Uterus (tissue), 2 donors: ENCODE measurements around the gene NPEPPS.

Experiments used
- CTCF ChIP-seq, 4 experiments: fragments of 200-600 bp in 2 of 4; fragments of 450-650 bp in 2 of 4; sonication (generic) in 2 of 4; IDR thresholded peaks; one replicate each; pipeline ENCODE4 v1.5.1; 2016 to 2019; ENCODE audit warnings: antibody characterized with exemption in 4 of 4, mild to moderate bottlenecking in 2 of 4, moderate library complexity in 1 of 4
- POLR2A ChIP-seq, 2 donors: fragments of 450-650 bp; IDR thresholded peaks; one replicate each; pipeline ENCODE4 v1.6.1; 2016; ENCODE audit warnings: antibody characterized with exemption in 2 of 2, mild to moderate bottlenecking in 1 of 2, moderate library complexity in 1 of 2

DNA sequence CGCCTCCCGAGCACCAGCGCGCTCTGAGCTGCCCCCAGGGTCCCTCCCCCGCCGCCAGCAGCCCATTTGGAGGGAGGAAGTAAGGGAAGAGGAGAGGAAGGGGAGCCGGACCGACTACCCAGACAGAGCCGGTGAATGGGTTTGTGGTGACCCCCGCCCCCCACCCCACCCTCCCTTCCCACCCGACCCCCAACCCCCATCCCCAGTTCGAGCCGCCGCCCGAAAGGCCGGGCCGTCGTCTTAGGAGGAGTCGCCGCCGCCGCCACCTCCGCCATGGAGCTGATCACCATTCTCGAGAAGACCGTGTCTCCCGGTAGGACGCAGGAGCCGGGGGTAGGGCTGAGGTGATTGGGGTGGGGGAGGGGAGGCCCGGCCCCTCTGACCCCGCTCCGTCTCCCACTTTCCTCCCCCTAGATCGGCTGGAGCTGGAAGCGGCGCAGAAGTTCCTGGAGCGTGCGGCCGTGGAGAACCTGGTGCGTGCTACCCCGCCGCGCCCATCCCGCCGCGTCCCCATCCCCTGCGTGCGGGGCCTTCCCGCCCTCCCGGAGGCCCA lies 119.1 kb downstream of the NPEPPS start:
- no peak for TF ChIP-seq CTCF (IDR thresholded peaks at IDR 0.05)
- peak in 1 of 2 donors; percentile 13 for TF ChIP-seq POLR2A (IDR thresholded peaks at IDR 0.05)
